ENCODE data around the gene SMAD4.

Gene SMAD4

DNA sequence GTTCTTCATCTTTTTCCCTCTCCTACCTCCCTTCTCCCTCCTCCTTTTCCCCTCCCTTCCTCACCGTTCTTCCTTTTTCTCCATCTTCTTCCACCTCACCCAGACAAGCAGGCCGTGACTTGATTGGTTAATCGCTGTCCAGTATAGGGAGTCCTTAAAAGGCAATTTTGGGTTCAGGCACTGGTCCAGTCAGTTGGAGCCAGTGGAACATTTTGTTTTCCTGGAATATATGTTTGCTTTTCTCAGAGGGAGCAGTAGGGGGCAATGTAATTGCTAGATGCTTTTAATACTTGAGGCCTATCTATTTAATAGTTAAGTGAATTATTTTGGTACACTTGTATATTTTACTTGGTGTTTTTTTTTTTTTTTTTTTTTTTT, 47.2 kb upstream of the SMAD4 start:
- ATAC-seq (ENCODE audit: insufficient read depth, low read depth) (no peak), DNase-seq (no peak)
- Histone ChIP-seq H3K36me3 (ENCODE audit: insufficient read depth, low read length) (peaks cover 28% of the 10 kb centered on the region; the same call in 1 of the 2 replicates), H3K4me2 (ENCODE audit: insufficient read depth, low read length) (no peak overlapping the region), H4K20me1 (ENCODE audit: insufficient read depth, low read length) (no peaks in the 10 kb centered on the region), H3K79me2 (ENCODE audit: insufficient read depth, low read length) (no peaks in the 10 kb centered on the region), H3K4me3 (ENCODE audit: low read depth in 1 of 2, low read length in 2 of 2) (no peak overlapping the region), H3K27me3 (ENCODE audit: insufficient read depth, low read length, poor library complexity) (no peaks in the 10 kb centered on the region), H2AFZ (ENCODE audit: low read depth, low read length) (no peak overlapping the region), H3K9ac (ENCODE audit: low read depth, low read length) (no peak overlapping the region), H3K9me3 (ENCODE audit: insufficient read depth, low read length, severe bottlenecking) (no peaks in the 10 kb centered on the region), H3K27ac (ENCODE audit: low read length) (no peak overlapping the region), H3K4me1 (ENCODE audit: insufficient read depth, low read length) (no peaks in the 10 kb centered on the region)
- no peak for TF ChIP-seq EZH2 (IDR thresholded peaks at IDR 0.05; ENCODE audit: borderline replicate concordance, low read depth, low read length, severe bottlenecking)
- TF ChIP-seq, protein P1, sequence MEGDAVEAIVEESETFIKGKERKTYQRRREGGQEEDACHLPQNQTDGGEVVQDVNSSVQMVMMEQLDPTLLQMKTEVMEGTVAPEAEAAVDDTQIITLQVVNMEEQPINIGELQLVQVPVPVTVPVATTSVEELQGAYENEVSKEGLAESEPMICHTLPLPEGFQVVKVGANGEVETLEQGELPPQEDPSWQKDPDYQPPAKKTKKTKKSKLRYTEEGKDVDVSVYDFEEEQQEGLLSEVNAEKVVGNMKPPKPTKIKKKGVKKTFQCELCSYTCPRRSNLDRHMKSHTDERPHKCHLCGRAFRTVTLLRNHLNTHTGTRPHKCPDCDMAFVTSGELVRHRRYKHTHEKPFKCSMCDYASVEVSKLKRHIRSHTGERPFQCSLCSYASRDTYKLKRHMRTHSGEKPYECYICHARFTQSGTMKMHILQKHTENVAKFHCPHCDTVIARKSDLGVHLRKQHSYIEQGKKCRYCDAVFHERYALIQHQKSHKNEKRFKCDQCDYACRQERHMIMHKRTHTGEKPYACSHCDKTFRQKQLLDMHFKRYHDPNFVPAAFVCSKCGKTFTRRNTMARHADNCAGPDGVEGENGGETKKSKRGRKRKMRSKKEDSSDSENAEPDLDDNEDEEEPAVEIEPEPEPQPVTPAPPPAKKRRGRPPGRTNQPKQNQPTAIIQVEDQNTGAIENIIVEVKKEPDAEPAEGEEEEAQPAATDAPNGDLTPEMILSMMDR (IDR thresholded peaks at IDR 0.05; ENCODE audit: borderline replicate concordance, extremely low read depth, low read length, poor library complexity, severe bottlenecking): peak; percentile 30

DNA sequence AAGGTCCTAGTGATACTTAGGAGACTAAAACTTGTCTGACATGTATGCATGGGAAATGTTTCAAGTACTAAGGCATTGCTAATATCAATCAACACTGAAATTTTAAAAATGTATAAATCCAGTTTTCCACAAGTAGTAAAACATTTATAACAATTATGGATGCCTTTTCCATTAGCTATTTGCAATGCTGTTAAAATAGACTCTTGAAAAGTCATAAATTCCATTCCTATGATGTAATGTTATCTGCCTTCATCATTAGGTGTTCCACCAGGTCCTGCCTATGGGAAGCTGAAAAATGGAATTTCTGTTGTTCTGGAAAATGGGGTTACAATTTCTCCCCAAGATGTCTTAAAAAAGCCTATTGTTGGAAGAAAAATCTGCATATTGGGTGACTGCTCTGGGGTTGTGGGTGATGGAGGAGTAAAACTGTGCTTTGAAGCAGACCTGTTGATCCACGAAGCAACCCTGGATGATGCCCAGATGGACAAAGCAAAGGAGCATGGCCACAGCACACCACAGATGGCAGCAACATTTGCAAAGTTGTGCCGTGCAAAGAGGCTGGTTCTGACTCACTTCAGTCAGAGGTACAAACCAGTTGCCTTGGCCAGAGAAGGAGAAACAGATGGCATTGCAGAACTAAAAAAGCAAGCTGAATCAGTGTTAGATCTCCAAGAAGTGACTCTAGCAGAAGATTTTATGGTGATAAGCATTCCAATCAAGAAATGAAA, 43.5 kb upstream of the SMAD4 start:
- Histone ChIP-seq H3K4me1 (ENCODE audit: insufficient read depth, low read length) (no peaks in the 10 kb centered on the region), H3K9me3 (ENCODE audit: insufficient read depth, low read length, severe bottlenecking) (no peaks in the 10 kb centered on the region), H3K79me2 (ENCODE audit: insufficient read depth, low read length) (no peaks in the 10 kb centered on the region), H4K20me1 (ENCODE audit: insufficient read depth, low read length) (no peaks in the 10 kb centered on the region), H3K27me3 (ENCODE audit: insufficient read depth, low read length, poor library complexity) (no peaks in the 10 kb centered on the region), H3K36me3 (ENCODE audit: insufficient read depth, low read length) (peaks cover 21% of the 10 kb centered on the region; the same call in 1 of the 2 replicates), H3K27ac (ENCODE audit: low read length) (no peak overlapping the region), H2AFZ (ENCODE audit: low read depth, low read length) (no peak overlapping the region), H3K4me2 (ENCODE audit: insufficient read depth, low read length) (no peak overlapping the region), H3K9ac (ENCODE audit: low read depth, low read length) (no peak overlapping the region), H3K4me3 (ENCODE audit: low read depth in 1 of 2, low read length in 2 of 2) (no peak overlapping the region)
- ATAC-seq (ENCODE audit: insufficient read depth, low read depth) (no peak), DNase-seq (no peak)
- TF ChIP-seq, protein P1 (IDR thresholded peaks at IDR 0.05; ENCODE audit: borderline replicate concordance, extremely low read depth, low read length, poor library complexity, severe bottlenecking): no peak
- no peak for TF ChIP-seq EZH2 (IDR thresholded peaks at IDR 0.05; ENCODE audit: borderline replicate concordance, low read depth, low read length, severe bottlenecking)

DNA sequence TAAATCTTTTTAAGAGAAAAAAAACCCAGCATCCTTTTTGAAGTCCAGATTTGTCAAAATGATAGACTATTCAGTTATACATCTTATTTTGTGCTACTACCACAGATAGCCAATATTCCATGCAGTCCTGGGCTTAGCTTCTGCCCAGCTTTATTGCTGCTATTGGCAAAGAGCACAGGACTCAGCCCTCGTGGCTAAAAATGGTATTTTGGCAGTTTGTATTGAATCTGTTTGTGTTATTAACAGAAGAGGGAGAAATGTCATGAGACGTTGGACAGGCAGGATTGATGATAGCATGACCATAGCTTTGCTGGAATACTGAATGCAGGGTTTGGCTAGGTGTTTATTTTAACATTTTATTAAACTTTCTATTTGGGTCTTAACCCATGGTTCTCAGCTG, 42.8 kb upstream of the SMAD4 start:
- ATAC-seq (ENCODE audit: insufficient read depth, low read depth) (no peak), DNase-seq (no peak)
- H3K27me3 ChIP-seq (ENCODE audit: insufficient read depth, low read length, poor library complexity): no peaks in the 10 kb centered on the region
- H3K27ac ChIP-seq (ENCODE audit: low read length): no peak overlapping the region
- peaks cover 21% of the 10 kb centered on the region; the same call in 1 of the 2 replicates for H3K36me3 ChIP-seq (ENCODE audit: insufficient read depth, low read length)
- no peaks in the 10 kb centered on the region for H4K20me1 ChIP-seq (ENCODE audit: insufficient read depth, low read length)
- no peak overlapping the region for H3K4me2 ChIP-seq (ENCODE audit: insufficient read depth, low read length)
- no peaks in the 10 kb centered on the region for H3K9me3 ChIP-seq (ENCODE audit: insufficient read depth, low read length, severe bottlenecking)
- H2AFZ ChIP-seq (ENCODE audit: low read depth, low read length): no peak overlapping the region
- H3K79me2 ChIP-seq (ENCODE audit: insufficient read depth, low read length): no peaks in the 10 kb centered on the region
- no peaks in the 10 kb centered on the region for H3K4me1 ChIP-seq (ENCODE audit: insufficient read depth, low read length)
- no peak overlapping the region for H3K4me3 ChIP-seq (ENCODE audit: low read depth in 1 of 2, low read length in 2 of 2)
- no peak for TF ChIP-seq EZH2 (IDR thresholded peaks at IDR 0.05; ENCODE audit: borderline replicate concordance, low read depth, low read length, severe bottlenecking)
- TF ChIP-seq, protein P1 (IDR thresholded peaks at IDR 0.05; ENCODE audit: borderline replicate concordance, extremely low read depth, low read length, poor library complexity, severe bottlenecking): no peak
- no peak overlapping the region for H3K9ac ChIP-seq (ENCODE audit: low read depth, low read length)
